Right lobe of liver (tissue), 6 donors: Measurements from ENCODE around the gene GGPS1. TPM values are rescaled to one million over a fixed set of nuclear protein-coding genes. Genes with fewer than 3 reads are reported as not detected.

Source experiments
- ATAC-seq, 4 donors: fragments of 200-7000 bp; cut with Tn5 transposase; one replicate each; pipeline ENCODE4 v1.9.1; 2020; ENCODE audit warnings: mild to moderate bottlenecking in 4 of 4, moderate library complexity in 4 of 4
- DNase-seq, 3 donors: peaks; one replicate each; pipeline ENCODE4 v3.0.0-alpha.2; 2020
- H3K27ac ChIP-seq, 3 donors: fragments of 200-600 bp; one replicate each; pipeline ENCODE4 v1.8.0; 2022
- H3K27me3 ChIP-seq, 2 donors: fragments of 200-600 bp; one replicate each; pipeline ENCODE4 v1.8.0; 2022
- H3K36me3 ChIP-seq, 4 donors: fragments of 200-600 bp; sonication (generic) in 1 of 4; one replicate each; pipeline versions ENCODE4 v1.5.1 to v1.8.0; 2017 to 2022; ENCODE audit warnings: control low read depth in 1 of 4
- H3K4me1 ChIP-seq, 4 donors: fragments of 200-600 bp; sonication (generic) in 1 of 4; one replicate each; pipeline versions ENCODE4 v1.5.1 to v1.8.0; 2017 to 2022; ENCODE audit warnings: control low read depth in 1 of 4
- H3K4me3 ChIP-seq, 3 donors: fragments of 200-600 bp; one replicate each; pipeline ENCODE4 v1.8.0; 2022
- H3K9me3 ChIP-seq, 4 donors: fragments of 200-600 bp; sonication (generic) in 1 of 4; one replicate each; pipeline versions ENCODE4 v1.5.1 to v1.8.0; 2017 to 2022; ENCODE audit warnings: control low read depth in 1 of 4
- CTCF ChIP-seq, 4 donors: fragments of 200-600 bp in 3 of 4; fragments of 450-650 bp in 1 of 4; IDR thresholded peaks; one replicate each; pipeline versions ENCODE4 v1.5.1 to v1.8.0; 2016 to 2022; ENCODE audit warnings: antibody characterized with exemption in 4 of 4, mild to moderate bottlenecking in 2 of 4
- POLR2A ChIP-seq: fragments of 450-650 bp; IDR thresholded peaks from one replicate; pipeline ENCODE4 v1.6.1; 2017; ENCODE audit warnings: antibody characterized with exemption, mild to moderate bottlenecking
- WGBS: methylation state at CpG from one replicate; pipeline ENCODE4 v1.1.6; 2018; ENCODE audit warnings: low coverage, low lambda C conversion rate; ENCODE audit not compliant: insufficient coverage; ENCODE audit errors: missing lambda C conversion rate; 5-methylcytosine and 5-hydroxymethylcytosine counted together
- intact Hi-C, 2 donors: fragments of 100-400 bp; cut with DNase I; formaldehyde crosslinking; loops; one replicate each; pipeline versions ENCODE4 v1.11.2 to v1.14.1; 2022
- total RNA-seq, 6 experiments: library from RNA; depleted of rRNA in 2 of 6; stranded (reverse); fragments of >200 nt in 2 of 6; fragmentation: NEBNext Ultra II Directional in 3 of 6; extraction: Animal tissue kit (Norgen Biotek cat#: 25700) in 3 of 6; gene quantifications; one replicate each; pipeline versions ENCODE4 v1.1.0 to v1.2.4, GENCODE V29; 2016 to 2023
- donor health status: DM: no; HTN: yes; CAD: no.
- donor health status: DM: no; HTN: no; CAD: no.
- donor health status: DM: no; HTN: no; CAD: no.
- donor health status: DM: no; HTN: yes; CAD: no.
- donor health status: DM: no; HTN: yes; CAD: no.

The GGPS1 gene
- total RNA-seq, 6 experiments from 2014 or later: 7.8 to 12.1 (median 10.6) TPM

GRCh38 chr1:235290740-235291502 lies 37.4 kb upstream of the GGPS1 start:
- no peak for DNase-seq
- intact Hi-C loops: no loop called here
- H3K9me3 ChIP-seq: no peaks in the 10 kb centered on the region
- no peaks in the 10 kb centered on the region for H3K27me3 ChIP-seq
- H3K4me1 ChIP-seq: peaks cover 0 to 9% (median 0%) of the 10 kb centered on the region in 4 donors
- H3K36me3 ChIP-seq: no peaks in the 10 kb centered on the region
- ATAC-seq: no peak
- 91% methylated on average over 12 of the region's 12 CpGs for WGBS
- TF ChIP-seq CTCF (IDR thresholded peaks at IDR 0.05): no peak
- TF ChIP-seq POLR2A: no peak
- H3K27ac ChIP-seq: no peak overlapping the region
- no peak overlapping the region for H3K4me3 ChIP-seq

GRCh38 chr1:235291599-235292091 lies 36.7 kb upstream of the GGPS1 start:
- intact Hi-C loops: no loop called here
- H3K4me1 ChIP-seq: peaks cover 0 to 9% (median 0%) of the 10 kb centered on the region in 4 donors

GRCh38 chr1:235292790-235293189 lies 35.6 kb upstream of the GGPS1 start:
- DNase-seq (no peak), ATAC-seq (no peak)
- intact Hi-C loops: no loop called here
- Histone ChIP-seq H3K4me3 (no peak overlapping the region), H3K9me3 (no peaks in the 10 kb centered on the region), H3K27ac (no peak overlapping the region), H3K36me3 (no peaks in the 10 kb centered on the region), H3K27me3 (no peaks in the 10 kb centered on the region), H3K4me1 (peaks cover 0 to 9% (median 0%) of the 10 kb centered on the region in 4 donors)
- TF ChIP-seq CTCF (IDR thresholded peaks at IDR 0.05) (no peak), POLR2A (no peak)
- WGBS: 91% methylated on average over 4 of the region's 4 CpGs

More at GRCh38 chr1:235291599-235292091, 36.7 kb upstream of the GGPS1 start:
- Histone ChIP-seq H3K27ac (no peak overlapping the region), H3K36me3 (no peaks in the 10 kb centered on the region), H3K4me3 (no peak overlapping the region), H3K27me3 (no peaks in the 10 kb centered on the region), H3K9me3 (no peaks in the 10 kb centered on the region)
- TF ChIP-seq CTCF (IDR thresholded peaks at IDR 0.05): no peak
- no peak for TF ChIP-seq POLR2A
- no peak for ATAC-seq
- 50% methylated on average over 6 of the region's 6 CpGs for WGBS
- DNase-seq: no peak

- intact Hi-C loops: no loop called here
Observed at GRCh38 chr1:235293322-235293942, 34.9 kb upstream of the GGPS1 start.

More at GRCh38 chr1:235293322-235293942, 34.9 kb upstream of the GGPS1 start:
- Histone ChIP-seq H3K4me3 (no peak overlapping the region), H3K27ac (no peak overlapping the region), H3K36me3 (no peaks in the 10 kb centered on the region), H3K27me3 (no peaks in the 10 kb centered on the region), H3K9me3 (no peaks in the 10 kb centered on the region), H3K4me1 (peaks cover 0 to 9% (median 0%) of the 10 kb centered on the region in 4 donors)
- TF ChIP-seq CTCF (IDR thresholded peaks at IDR 0.05) (no peak), POLR2A (no peak)
- ATAC-seq (no peak), DNase-seq (no peak)
